ENCODE results near the gene MRPS7.
"Not testable (repeated sequence)": the region's sequence is repeated elsewhere in the genome, so short reads cannot be mapped to it uniquely, and the experiment has no call there.

Gene MRPS7

DNA sequence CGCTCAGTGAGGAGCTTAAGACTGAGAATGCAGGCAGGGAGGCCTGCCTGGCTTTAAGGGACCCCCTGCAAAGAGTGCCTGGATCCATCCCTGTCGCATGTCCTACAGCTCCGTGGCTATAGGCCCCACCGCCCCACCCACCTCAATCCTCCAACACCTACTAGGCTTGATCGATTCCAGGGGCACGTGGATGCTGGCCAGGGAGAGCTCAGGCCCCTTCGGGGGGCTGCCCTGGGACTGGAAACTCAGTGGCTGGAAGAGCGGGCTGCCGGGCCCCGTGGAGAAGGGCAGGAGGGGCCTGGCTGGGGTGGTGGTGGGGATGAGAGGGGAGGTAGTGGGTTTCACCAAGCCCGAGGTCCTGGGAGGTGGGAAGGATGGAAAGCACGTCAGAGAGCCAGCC, 22.5 kb upstream of the MRPS7 start:
- FAIRE-seq (no peak), DNase-seq (ENCODE audit: insufficient read length, low spot score) (no peak)
- TF ChIP-seq POLR2A (IDR thresholded peaks at IDR 0.05; ENCODE audit: low read depth, low read length), result no peak

GRCh38 chr17:75239778-75240393, 21.8 kb upstream of the MRPS7 start:
- TF ChIP-seq POLR2A (IDR thresholded peaks at IDR 0.05; ENCODE audit: low read depth, low read length), result no peak
- DNase-seq (ENCODE audit: insufficient read length, low spot score) (no peak), FAIRE-seq (no peak)

DNA sequence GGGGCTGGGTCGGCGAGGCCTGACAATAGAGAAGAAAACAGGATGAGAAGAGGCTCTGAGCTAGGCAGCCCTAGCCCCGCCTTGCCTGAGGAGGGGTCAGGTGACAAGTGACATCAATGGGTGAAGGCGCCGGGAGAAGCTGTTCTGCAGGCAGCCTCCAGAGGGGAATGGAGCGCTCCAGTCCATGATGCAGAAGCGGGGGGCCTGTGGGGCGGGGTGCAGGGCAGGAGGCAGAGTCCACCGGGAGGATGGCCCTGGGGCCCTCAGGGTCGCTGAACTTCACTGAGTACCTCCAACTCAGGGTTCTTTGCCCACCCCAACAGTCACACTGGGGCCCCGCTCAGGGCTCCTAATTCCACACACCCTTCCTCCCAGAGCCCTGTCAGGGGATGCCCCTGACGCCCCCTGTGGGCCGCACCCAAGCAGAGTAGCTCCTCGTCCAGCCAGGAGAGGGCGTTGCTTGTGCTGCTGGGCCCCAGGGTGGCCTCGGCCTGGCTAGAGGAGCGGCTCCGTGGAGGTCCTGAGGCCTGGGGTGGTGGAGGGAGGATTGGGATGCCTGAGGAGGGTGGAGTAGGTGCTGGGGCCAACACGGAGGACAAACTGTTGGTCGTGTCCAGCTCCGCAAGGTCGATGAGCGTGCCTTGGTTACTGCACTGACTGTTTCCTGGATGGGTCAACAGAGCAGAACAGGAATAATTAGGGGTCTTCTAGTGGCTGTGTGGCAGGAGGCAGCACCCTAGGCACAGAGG, 21.1 kb upstream of the MRPS7 start:
- DNase-seq (ENCODE audit: insufficient read length, low spot score) (peak; percentile 72), FAIRE-seq (no peak)
- TF ChIP-seq POLR2A (IDR thresholded peaks at IDR 0.05; ENCODE audit: low read depth, low read length), result no peak

- FAIRE-seq, result no peak
- DNase-seq (ENCODE audit: insufficient read length, low spot score), result no peak
- no peak for TF ChIP-seq POLR2A (IDR thresholded peaks at IDR 0.05; ENCODE audit: low read depth, low read length)
Observed at GRCh38 chr17:75241143-75241430, 20.6 kb upstream of the MRPS7 start.

DNA sequence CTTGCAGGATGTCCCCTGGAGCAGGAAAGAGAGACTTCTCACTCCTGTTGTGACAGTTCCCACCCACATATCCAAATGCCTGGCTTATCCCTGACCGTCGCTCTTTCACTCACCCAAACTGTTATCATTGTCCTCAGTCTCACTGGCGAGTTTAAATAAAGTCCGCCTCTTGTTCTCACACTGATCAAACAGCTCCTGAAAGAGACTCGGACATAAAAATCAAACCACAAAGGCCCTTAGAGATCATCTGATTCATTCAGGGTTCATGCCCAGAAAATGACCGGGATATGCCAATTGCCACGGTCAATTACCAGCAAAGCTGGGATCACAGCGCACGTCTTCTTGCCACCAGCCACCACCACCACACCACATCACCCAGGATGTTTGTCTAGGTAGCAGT, 20.2 kb upstream of the MRPS7 start:
- TF ChIP-seq POLR2A (IDR thresholded peaks at IDR 0.05; ENCODE audit: low read depth, low read length), result no peak
- FAIRE-seq (no peak), DNase-seq (ENCODE audit: insufficient read length, low spot score) (no peak)

- no peak for DNase-seq (ENCODE audit: insufficient read length, low spot score)
- TF ChIP-seq POLR2A (IDR thresholded peaks at IDR 0.05; ENCODE audit: low read depth, low read length), result no peak
Observed at GRCh38 chr17:75241996-75242460, 19.7 kb upstream of the MRPS7 start.

DNA sequence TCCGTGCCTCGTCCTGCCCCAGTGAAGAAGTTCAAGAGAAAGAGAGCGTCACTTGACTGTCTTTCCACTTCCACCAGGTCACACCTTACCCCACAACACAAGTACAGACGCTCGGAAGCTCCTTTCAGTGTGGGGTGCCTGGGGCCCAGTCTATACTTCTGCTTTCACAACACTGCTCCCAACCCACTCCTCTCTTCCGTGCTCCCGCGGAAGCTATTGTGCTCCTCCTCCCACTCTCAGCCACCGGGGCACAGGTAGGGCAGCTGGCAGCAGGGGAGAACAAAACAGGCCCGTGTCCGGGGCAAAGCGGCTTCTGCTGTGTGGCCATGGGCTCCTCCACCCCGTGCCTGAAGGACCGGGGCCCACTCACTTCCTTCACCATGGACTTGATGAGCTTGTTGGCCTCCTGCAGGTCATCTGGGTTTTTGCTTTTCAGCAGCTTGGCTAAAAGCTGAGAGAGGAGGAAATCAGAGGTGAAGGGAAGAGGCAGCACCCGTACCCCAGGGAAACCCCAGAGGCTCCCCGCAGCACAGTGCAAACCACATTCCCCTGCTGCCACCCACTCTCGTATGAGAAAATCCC, 19.1 kb upstream of the MRPS7 start:
- no peak for TF ChIP-seq POLR2A (IDR thresholded peaks at IDR 0.05; ENCODE audit: low read depth, low read length)
- DNase-seq (ENCODE audit: insufficient read length, low spot score) (no peak), FAIRE-seq (no peak)

More at GRCh38 chr17:75241996-75242460, 19.7 kb upstream of the MRPS7 start:
- FAIRE-seq, result no peak

- FAIRE-seq (no peak), DNase-seq (ENCODE audit: insufficient read length, low spot score) (no peak)
- TF ChIP-seq POLR2A (IDR thresholded peaks at IDR 0.05; ENCODE audit: low read depth, low read length), result no peak
Observed at GRCh38 chr17:75244133-75244866, 17.4 kb upstream of the MRPS7 start.

DNA sequence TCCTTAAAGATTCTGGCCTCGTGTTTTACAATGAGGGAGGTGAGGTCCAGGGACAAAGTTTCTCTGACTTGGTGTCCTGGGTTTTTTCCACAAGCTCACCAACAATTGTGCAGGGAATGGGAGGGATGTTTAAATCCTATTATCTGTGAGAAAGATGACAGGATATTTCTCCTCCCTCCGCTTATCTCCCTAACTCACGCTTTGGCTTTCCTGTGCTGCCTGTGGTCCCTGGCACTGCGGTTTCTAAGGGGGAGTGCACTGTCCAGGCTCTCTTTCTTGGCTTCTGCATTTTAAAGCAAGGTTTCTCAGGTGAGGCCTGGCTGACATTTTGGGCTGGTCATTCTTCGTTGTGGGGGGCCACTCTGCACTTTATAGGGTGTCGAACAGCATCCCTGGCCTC, 16.7 kb upstream of the MRPS7 start:
- no peak for FAIRE-seq
- TF ChIP-seq POLR2A (IDR thresholded peaks at IDR 0.05; ENCODE audit: low read depth, low read length), result no peak
- no peak for DNase-seq (ENCODE audit: insufficient read length, low spot score)

- DNase-seq (ENCODE audit: insufficient read length, low spot score) (no peak), FAIRE-seq (no peak)
Observed at GRCh38 chr17:75246404-75246803, 15.3 kb upstream of the MRPS7 start.

DNA sequence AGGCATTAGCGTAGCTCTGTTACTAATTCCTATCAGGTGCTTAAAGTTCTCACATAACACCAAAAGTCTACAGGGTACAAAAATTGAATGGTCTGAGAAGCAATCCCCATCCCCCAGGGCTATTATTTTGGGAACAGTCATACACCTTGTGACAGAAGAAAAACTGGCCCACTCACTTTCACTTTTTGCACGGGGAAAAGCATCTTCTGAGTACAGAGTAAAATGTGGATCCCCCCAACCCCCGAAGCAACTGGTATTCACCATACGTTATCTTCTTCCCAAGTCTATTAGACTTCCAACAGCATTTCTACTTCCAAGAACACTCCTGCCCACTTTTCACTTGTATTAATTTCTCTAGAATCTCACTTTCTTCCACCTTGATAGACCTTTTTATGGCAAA, 12.1 kb upstream of the MRPS7 start:
- no peak for DNase-seq (ENCODE audit: insufficient read length, low spot score)
- no peak for TF ChIP-seq POLR2A (IDR thresholded peaks at IDR 0.05; ENCODE audit: low read depth, low read length)
- FAIRE-seq, result no peak

More at GRCh38 chr17:75246404-75246803, 15.3 kb upstream of the MRPS7 start:
- TF ChIP-seq POLR2A (IDR thresholded peaks at IDR 0.05; ENCODE audit: low read depth, low read length), result no peak

GRCh38 chr17:75250009-75250471, 11.6 kb upstream of the MRPS7 start:
- FAIRE-seq, result no peak
- DNase-seq (ENCODE audit: insufficient read length, low spot score), result no peak
- TF ChIP-seq POLR2A (IDR thresholded peaks at IDR 0.05; ENCODE audit: low read depth, low read length), result no peak

GRCh38 chr17:75252039-75252816, 9.5 kb upstream of the MRPS7 start:
- FAIRE-seq, result no peak

GRCh38 chr17:75255954-75256698, 5.6 kb upstream of the MRPS7 start:
- DNase-seq (ENCODE audit: insufficient read length, low spot score); FAIRE-seq: not testable (repeated sequence)

More at GRCh38 chr17:75252039-75252816, 9.5 kb upstream of the MRPS7 start:
- DNase-seq (ENCODE audit: insufficient read length, low spot score), result no peak
- no peak for TF ChIP-seq POLR2A (IDR thresholded peaks at IDR 0.05; ENCODE audit: low read depth, low read length)

- not testable (repeated sequence) for FAIRE-seq; DNase-seq (ENCODE audit: insufficient read length, low spot score)
Observed at GRCh38 chr17:75257228-75257627, 4.5 kb upstream of the MRPS7 start.

Data from H54 (cell line).